Neural progenitor cell (in vitro differentiated cells): ENCODE data around the gene INTS1. TPM values are rescaled to one million over a fixed set of nuclear protein-coding genes. Genes with fewer than 3 reads are reported as not detected.

Experiments
- DNase-seq: peaks from one replicate; pipeline ENCODE4 v3.0.0-alpha.2; 2016; ENCODE audit warnings: low spot score
- H2AFZ ChIP-seq: fragments of 200-600 bp; sonication (generic); replicated peaks from 2 replicates; pipeline ENCODE4 v1.6.1; 2016; ENCODE audit warnings: antibody characterized with exemption
- H3F3A ChIP-seq: fragments of 200-600 bp; sonication (generic); 2 replicates; pipeline ENCODE4 v1.6.1; 2016; ENCODE audit warnings: antibody characterized with exemption, low read depth
- H3K27ac ChIP-seq: fragments of 200-600 bp; sonication (generic); 2 replicates; pipeline ENCODE4 v1.5.1; 2016; ENCODE audit warnings: mild to moderate bottlenecking
- H3K27me3 ChIP-seq: fragments of 200-600 bp; sonication (generic); 2 replicates; pipeline ENCODE4 v1.6.1; 2016; ENCODE audit warnings: mild to moderate bottlenecking, moderate library complexity
- H3K36me3 ChIP-seq: fragments of 200-600 bp; sonication (generic); 2 replicates; pipeline ENCODE4 v1.5.1; 2016
- H3K4me1 ChIP-seq: fragments of 200-600 bp; sonication (generic); 2 replicates; pipeline ENCODE4 v1.6.1; 2016; ENCODE audit warnings: mixed run types
- H3K4me2 ChIP-seq: fragments of 200-600 bp; sonication (generic); 2 replicates; pipeline ENCODE4 v1.6.1; 2016
- H3K4me3 ChIP-seq: fragments of 200-600 bp; sonication (generic); 2 replicates; pipeline ENCODE4 v1.5.1; 2016
- H3K79me2 ChIP-seq: fragments of 200-600 bp; sonication (generic); 2 replicates; pipeline ENCODE4 v1.6.1; 2016; ENCODE audit warnings: low read depth
- H3K9ac ChIP-seq: fragments of 200-600 bp; sonication (generic); 2 replicates; pipeline ENCODE4 v1.6.1; 2016
- H3K9me3 ChIP-seq: fragments of 200-600 bp; sonication (generic); 2 replicates; pipeline ENCODE4 v1.5.1; 2016; ENCODE audit warnings: low read depth
- H4K20me1 ChIP-seq: fragments of 200-600 bp; sonication (generic); 2 replicates; pipeline ENCODE4 v1.6.1; 2016; ENCODE audit warnings: low read depth
- H3K27ac Mint-ChIP-seq: 3 replicates; pipeline ENCODE4 v1.8.0; 2021; ENCODE audit warnings: mixed read lengths
- H3K27me3 Mint-ChIP-seq: 2 replicates; pipeline ENCODE4 v1.8.0; 2022; ENCODE audit warnings: low read depth, mild to moderate bottlenecking, inconsistent platforms, moderate library complexity, mixed read lengths; ENCODE audit not compliant: insufficient read depth
- H3K36me3 Mint-ChIP-seq: 3 replicates; pipeline ENCODE4 v1.8.0; 2021; ENCODE audit warnings: mixed read lengths
- H3K4me1 Mint-ChIP-seq: 3 replicates; pipeline ENCODE4 v1.8.0; 2021; ENCODE audit warnings: mixed read lengths
- H3K4me3 Mint-ChIP-seq: 3 replicates; pipeline ENCODE4 v1.8.0; 2021; ENCODE audit warnings: mild to moderate bottlenecking, moderate library complexity, mixed read lengths
- H3K9me3 Mint-ChIP-seq: 3 replicates; pipeline ENCODE4 v1.8.0; 2020; ENCODE audit warnings: mixed read lengths
- EZH2 ChIP-seq: fragments of 200-600 bp; sonication (generic); IDR thresholded peaks from 2 replicates; pipeline ENCODE4 v1.6.1; 2017; ENCODE audit warnings: antibody characterized with exemption, mild to moderate bottlenecking, moderate library complexity
- EZH2phosphoT487 ChIP-seq: fragments of 200-600 bp; sonication (generic); IDR thresholded peaks from 2 replicates; pipeline ENCODE4 v1.6.1; 2017; ENCODE audit warnings: antibody characterized with exemption
- total RNA-seq: library from RNA; depleted of rRNA; stranded (reverse); fragments of >200 nt; gene quantifications from 2 replicates; pipeline ENCODE4 v1.2.3, GENCODE V29; 2015; ENCODE audit warnings: low replicate concordance
- TF ChIP-seq, protein P1 (sequence below): fragments of 200-600 bp; sonication (generic); IDR thresholded peaks from 2 replicates; pipeline ENCODE4 v1.5.1; 2017; ENCODE audit warnings: antibody characterized with exemption, mild to moderate bottlenecking

The INTS1 gene
- total RNA-seq, 1 donor from 2014 or later: 16.5 TPM

DNA sequence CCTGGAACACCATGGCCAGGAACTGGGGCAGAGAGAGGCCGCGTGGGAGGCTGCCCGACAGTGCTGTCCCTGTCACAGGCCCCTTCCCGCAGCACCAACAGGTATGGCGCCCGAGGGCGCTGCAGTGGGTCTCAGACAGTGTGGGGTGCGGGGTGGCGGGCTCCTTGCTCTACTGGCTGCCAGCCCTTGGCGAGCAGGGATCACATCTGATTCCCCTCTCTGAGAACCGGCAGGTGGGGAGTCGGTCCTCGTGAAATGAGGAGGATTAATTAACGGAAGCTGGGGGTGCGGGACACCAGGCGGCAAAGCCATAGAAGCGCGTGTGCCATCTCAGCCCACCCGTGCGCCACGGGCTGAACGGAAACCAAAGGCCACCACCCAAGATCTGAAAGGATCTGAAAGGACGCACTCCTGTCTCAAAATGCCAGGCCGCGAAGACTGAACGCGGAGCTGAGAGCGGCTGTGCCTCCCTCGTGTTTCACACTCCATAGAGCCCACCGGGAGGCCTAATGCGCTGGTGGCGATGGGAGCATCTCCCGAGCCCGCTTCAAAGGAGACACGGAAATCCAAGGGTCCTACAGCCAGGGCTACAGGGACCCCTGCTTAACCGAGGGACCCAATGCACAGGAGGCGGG is 6.8 kb downstream of the INTS1 start:
- H3K4me1 ChIP-seq: no peaks in the 10 kb centered on the region
- peaks cover 16% of the 10 kb centered on the region for H3K79me2 ChIP-seq
- Mint-ChIP-seq H3K27ac (no peak overlapping the region), H3K27me3 (no peaks in the 10 kb centered on the region), H3K9me3 (no peaks in the 10 kb centered on the region), H3K36me3 (peaks cover 11% of the 10 kb centered on the region), H3K4me3 (no peak overlapping the region), H3K4me1 (peaks cover 7% of the 10 kb centered on the region)
- H4K20me1 ChIP-seq: peaks cover 8% of the 10 kb centered on the region
- no peak overlapping the region for H3K27ac ChIP-seq
- H3K36me3 ChIP-seq: no peaks in the 10 kb centered on the region
- no peak for DNase-seq
- H3K9me3 ChIP-seq: no peaks in the 10 kb centered on the region
- H3K4me3 ChIP-seq: no peak overlapping the region
- H3K27me3 ChIP-seq: no peaks in the 10 kb centered on the region
- H2AFZ ChIP-seq: no peak overlapping the region
- H3K4me2 ChIP-seq: no peak overlapping the region
- H3K9ac ChIP-seq: no peak overlapping the region
- no peak for TF ChIP-seq EZH2
- TF ChIP-seq, protein P1, sequence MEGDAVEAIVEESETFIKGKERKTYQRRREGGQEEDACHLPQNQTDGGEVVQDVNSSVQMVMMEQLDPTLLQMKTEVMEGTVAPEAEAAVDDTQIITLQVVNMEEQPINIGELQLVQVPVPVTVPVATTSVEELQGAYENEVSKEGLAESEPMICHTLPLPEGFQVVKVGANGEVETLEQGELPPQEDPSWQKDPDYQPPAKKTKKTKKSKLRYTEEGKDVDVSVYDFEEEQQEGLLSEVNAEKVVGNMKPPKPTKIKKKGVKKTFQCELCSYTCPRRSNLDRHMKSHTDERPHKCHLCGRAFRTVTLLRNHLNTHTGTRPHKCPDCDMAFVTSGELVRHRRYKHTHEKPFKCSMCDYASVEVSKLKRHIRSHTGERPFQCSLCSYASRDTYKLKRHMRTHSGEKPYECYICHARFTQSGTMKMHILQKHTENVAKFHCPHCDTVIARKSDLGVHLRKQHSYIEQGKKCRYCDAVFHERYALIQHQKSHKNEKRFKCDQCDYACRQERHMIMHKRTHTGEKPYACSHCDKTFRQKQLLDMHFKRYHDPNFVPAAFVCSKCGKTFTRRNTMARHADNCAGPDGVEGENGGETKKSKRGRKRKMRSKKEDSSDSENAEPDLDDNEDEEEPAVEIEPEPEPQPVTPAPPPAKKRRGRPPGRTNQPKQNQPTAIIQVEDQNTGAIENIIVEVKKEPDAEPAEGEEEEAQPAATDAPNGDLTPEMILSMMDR: no peak
- no peak for TF ChIP-seq EZH2phosphoT487
- H3F3A ChIP-seq: no peaks in the 10 kb centered on the region

DNA sequence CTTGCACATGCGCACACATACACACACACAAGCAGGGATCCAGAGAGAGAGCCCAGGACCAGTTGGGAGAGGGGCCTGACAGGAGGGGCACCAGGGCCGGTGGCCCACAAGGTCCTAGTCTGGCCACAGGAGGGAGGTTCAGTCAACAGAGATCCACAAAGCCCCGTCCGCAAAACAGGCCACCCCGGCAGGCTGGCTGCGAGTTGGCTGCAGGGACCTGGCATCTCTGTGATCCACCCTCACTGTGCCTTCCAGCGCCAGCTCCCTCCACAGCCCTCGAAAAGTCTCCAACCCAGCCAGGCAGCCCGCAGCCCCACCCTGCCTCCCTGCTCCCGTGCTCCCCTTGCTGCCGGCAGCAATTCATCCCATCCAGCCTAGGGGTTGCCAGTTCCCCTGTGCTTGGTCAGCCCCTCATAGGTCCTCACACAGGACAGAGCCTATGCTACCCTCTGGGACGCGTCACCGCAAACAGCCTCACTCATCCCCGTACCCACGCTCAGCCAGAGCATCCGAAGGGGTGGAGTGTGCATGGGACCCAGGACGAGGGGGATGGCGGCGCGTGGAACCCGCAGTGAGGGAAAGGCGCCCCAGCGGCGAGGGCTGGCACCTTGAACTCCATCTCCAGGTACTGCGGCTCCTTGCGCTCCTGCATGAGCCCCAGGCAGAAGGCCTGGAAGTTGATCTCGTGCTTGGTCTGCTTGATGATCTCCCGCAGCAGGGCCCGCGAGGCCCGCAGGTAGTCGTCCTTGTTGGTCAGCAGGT is 7.5 kb downstream of the INTS1 start:
- H3K27ac Mint-ChIP-seq: no peak overlapping the region
- no peaks in the 10 kb centered on the region for H3K27me3 Mint-ChIP-seq

DNA sequence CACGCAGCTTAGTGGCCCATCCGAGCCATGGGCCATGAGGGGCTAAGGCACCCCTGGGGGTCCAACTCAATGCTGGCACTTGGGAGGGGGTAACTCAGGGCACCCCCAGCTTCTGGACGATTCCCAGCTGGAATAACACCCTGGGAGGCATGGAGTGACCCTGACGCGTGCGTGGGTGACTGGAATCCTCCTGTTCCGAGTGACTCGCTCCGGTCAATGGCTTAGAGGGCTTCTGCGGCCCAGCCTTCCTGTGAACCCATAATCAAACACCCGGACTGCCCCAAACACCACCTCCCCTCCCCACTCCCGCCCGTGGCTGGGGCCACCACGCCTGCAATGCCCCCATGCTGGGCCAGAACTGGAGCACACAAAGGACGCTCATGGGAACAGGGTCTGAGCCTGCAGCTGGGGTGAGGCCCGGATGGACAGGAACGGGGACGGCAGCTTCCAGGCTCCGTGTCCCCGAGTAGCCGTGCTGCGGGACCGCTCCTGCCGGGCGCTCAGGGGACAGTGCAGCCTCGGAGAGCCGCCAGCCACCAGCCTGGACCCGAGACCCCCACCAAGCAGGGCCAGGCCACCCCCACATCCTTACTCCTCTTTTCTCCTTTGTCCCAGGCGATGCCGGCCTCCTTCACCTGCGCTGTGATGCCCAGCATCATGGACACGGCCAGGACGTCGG is 8.5 kb downstream of the INTS1 start:
- no peaks in the 10 kb centered on the region for H3K9me3 Mint-ChIP-seq
- Histone ChIP-seq H3F3A (no peaks in the 10 kb centered on the region), H3K4me2 (no peak overlapping the region), H3K79me2 (no peaks in the 10 kb centered on the region), H2AFZ (no peak overlapping the region), H4K20me1 (no peaks in the 10 kb centered on the region), H3K27ac (no peak overlapping the region), H3K9me3 (no peaks in the 10 kb centered on the region), H3K4me3 (no peak overlapping the region), H3K4me1 (no peaks in the 10 kb centered on the region), H3K36me3 (no peaks in the 10 kb centered on the region), H3K9ac (no peak overlapping the region), H3K27me3 (no peaks in the 10 kb centered on the region)
- no peak overlapping the region for H3K27ac Mint-ChIP-seq
- DNase-seq: no peak
- no peaks in the 10 kb centered on the region for H3K4me1 Mint-ChIP-seq
- no peaks in the 10 kb centered on the region for H3K27me3 Mint-ChIP-seq
- TF ChIP-seq EZH2 (no peak), EZH2phosphoT487 (no peak)
- TF ChIP-seq, protein P1: no peak
- H3K36me3 Mint-ChIP-seq: peaks cover 7% of the 10 kb centered on the region
- H3K4me3 Mint-ChIP-seq: no peak overlapping the region

More for the DNA sequence above, 7.5 kb downstream of the INTS1 start:
- Histone ChIP-seq H3K36me3 (no peaks in the 10 kb centered on the region), H3K4me1 (no peaks in the 10 kb centered on the region), H3K27me3 (no peaks in the 10 kb centered on the region), H3K9me3 (no peaks in the 10 kb centered on the region), H3K79me2 (peaks cover 9% of the 10 kb centered on the region), H3F3A (no peaks in the 10 kb centered on the region), H3K9ac (no peak overlapping the region), H3K4me3 (no peak overlapping the region), H2AFZ (no peak overlapping the region), H4K20me1 (peaks cover 4% of the 10 kb centered on the region), H3K27ac (no peak overlapping the region), H3K4me2 (no peak overlapping the region)
- H3K4me1 Mint-ChIP-seq: no peaks in the 10 kb centered on the region
- no peaks in the 10 kb centered on the region for H3K9me3 Mint-ChIP-seq
- no peak for DNase-seq
- no peak for TF ChIP-seq EZH2phosphoT487
- TF ChIP-seq, protein P1: no peak
- no peak for TF ChIP-seq EZH2
- no peak overlapping the region for H3K4me3 Mint-ChIP-seq
- H3K36me3 Mint-ChIP-seq: peaks cover 7% of the 10 kb centered on the region
